H9 (cell line): ENCODE measurements around the gene AFAP1L1. TPM values are rescaled to one million over a fixed set of nuclear protein-coding genes. Genes with fewer than 3 reads are reported as not detected.

Source experiments
- DNase-seq: peaks from one replicate; pipeline ENCODE4 v3.0.0-alpha.2; 2017
- H2AFZ ChIP-seq: one replicate; pipeline ENCODE4 v1.6.1; 2013; ENCODE audit warnings: mild to moderate bottlenecking, low read length, control low read depth, moderate library complexity
- H2AK5ac ChIP-seq: 2 replicates; pipeline ENCODE4 v1.6.1; 2013; ENCODE audit warnings: low read length, control low read depth, mixed read lengths; ENCODE audit not compliant: insufficient read length
- H2BK120ac ChIP-seq: one replicate; pipeline ENCODE4 v1.6.1; 2013; ENCODE audit warnings: low read depth, mild to moderate bottlenecking, low read length, control low read depth, inconsistent platforms; ENCODE audit not compliant: poor library complexity, severe bottlenecking
- H2BK12ac ChIP-seq: 2 replicates; pipeline ENCODE4 v1.6.1; 2013; ENCODE audit warnings: low read length, control low read depth, mixed read lengths, low read depth; ENCODE audit not compliant: insufficient read length
- H2BK15ac ChIP-seq: 2 replicates; pipeline ENCODE4 v1.6.1; 2013; ENCODE audit warnings: low read depth, low read length, control low read depth
- H2BK20ac ChIP-seq: one replicate; pipeline ENCODE4 v1.6.1; 2013; ENCODE audit warnings: low read depth, mild to moderate bottlenecking, low read length, control low read depth, inconsistent platforms; ENCODE audit not compliant: poor library complexity, severe bottlenecking
- H2BK5ac ChIP-seq: 2 replicates; pipeline ENCODE4 v1.6.1; 2013; ENCODE audit warnings: low read length, control low read depth, mixed read lengths; ENCODE audit not compliant: insufficient read length
- H3K14ac ChIP-seq: 2 replicates; pipeline ENCODE4 v1.6.1; 2013; ENCODE audit warnings: low read length, control low read depth; ENCODE audit not compliant: insufficient read depth
- H3K18ac ChIP-seq: 2 replicates; pipeline ENCODE4 v1.6.1; 2013; ENCODE audit warnings: low read depth, mild to moderate bottlenecking, mixed read lengths, low read length, control low read depth; ENCODE audit not compliant: insufficient read length
- H3K23ac ChIP-seq: 2 replicates; pipeline ENCODE4 v1.6.1; 2013; ENCODE audit warnings: low read length, control low read depth, mixed read lengths, low read depth; ENCODE audit not compliant: insufficient read length
- H3K23me2 ChIP-seq: 2 replicates; pipeline ENCODE4 v1.6.1; 2013; ENCODE audit warnings: low read depth, mild to moderate bottlenecking, mixed read lengths, low read length, control low read depth; ENCODE audit not compliant: insufficient read length, poor library complexity, severe bottlenecking
- H3K27ac ChIP-seq: 2 replicates; pipeline ENCODE4 v1.5.1; 2013; ENCODE audit warnings: low read length, control low read depth, mixed read lengths, low read depth; ENCODE audit not compliant: insufficient read length
- H3K27me3 ChIP-seq: 2 replicates; pipeline ENCODE4 v1.6.1; 2013; ENCODE audit warnings: low read length, control low read depth, inconsistent platforms; ENCODE audit not compliant: insufficient read depth
- H3K4ac ChIP-seq: 2 replicates; pipeline ENCODE4 v1.6.1; 2013; ENCODE audit warnings: low read depth, mild to moderate bottlenecking, control low read depth, inconsistent platforms, low read length, moderate library complexity
- H3K4me1 ChIP-seq: 2 replicates; pipeline ENCODE4 v1.6.1; 2013; ENCODE audit warnings: low read length, control low read depth, inconsistent platforms; ENCODE audit not compliant: insufficient read depth
- H3K4me2 ChIP-seq: 2 replicates; pipeline ENCODE4 v1.6.1; 2013; ENCODE audit warnings: low read length, control low read depth, mixed read lengths; ENCODE audit not compliant: insufficient read length, insufficient read depth
- H3K56ac ChIP-seq: 2 replicates; pipeline ENCODE4 v1.6.1; 2013; ENCODE audit warnings: low read depth, mild to moderate bottlenecking, mixed read lengths, low read length, control low read depth; ENCODE audit not compliant: insufficient read length
- H3K79me1 ChIP-seq: 2 replicates; pipeline ENCODE4 v1.6.1; 2013; ENCODE audit warnings: low read depth, mild to moderate bottlenecking, moderate library complexity, low read length, control low read depth, inconsistent platforms; ENCODE audit not compliant: insufficient read depth, poor library complexity, severe bottlenecking
- H3K79me2 ChIP-seq: 2 replicates; pipeline ENCODE4 v1.6.1; 2013; ENCODE audit warnings: low read length, control low read depth, inconsistent platforms; ENCODE audit not compliant: insufficient read depth
- H3K9ac ChIP-seq: 2 replicates; pipeline ENCODE4 v1.6.1; 2013; ENCODE audit warnings: low read length, control low read depth, mixed read lengths; ENCODE audit not compliant: insufficient read length; ENCODE audit errors: extremely low read depth
- H3K9me3 ChIP-seq: one replicate; pipeline ENCODE4 v1.6.1; 2013; ENCODE audit warnings: low read depth, low read length, inconsistent platforms; ENCODE audit not compliant: control insufficient read depth
- H3T11ph ChIP-seq: one replicate; pipeline ENCODE4 v1.6.1; 2013; ENCODE audit warnings: mild to moderate bottlenecking, low read length, control low read depth, inconsistent platforms
- H4K20me1 ChIP-seq: one replicate; pipeline ENCODE4 v1.6.1; 2013; ENCODE audit not compliant: control insufficient read depth, insufficient read length, insufficient read depth
- H4K5ac ChIP-seq: 2 replicates; pipeline ENCODE4 v1.6.1; 2013; ENCODE audit warnings: low read depth, mild to moderate bottlenecking, mixed read lengths, low read length, control low read depth; ENCODE audit not compliant: insufficient read length
- H4K8ac ChIP-seq: replicated peaks from 2 replicates; pipeline ENCODE4 v1.6.1; 2013; ENCODE audit warnings: low read length, control low read depth, mixed read lengths, low read depth; ENCODE audit not compliant: insufficient read length
- H4K91ac ChIP-seq: 2 replicates; pipeline ENCODE4 v1.6.1; 2013; ENCODE audit warnings: low read depth, mild to moderate bottlenecking, moderate library complexity, mixed read lengths, low read length, control low read depth; ENCODE audit not compliant: insufficient read length
- H3K27ac Mint-ChIP-seq, 3 experiments: 2 replicates in 2 of 3; 3 replicates in 1 of 3; pipeline ENCODE4 v1.8.0; 2020 to 2021; ENCODE audit warnings: mixed read lengths in 3 of 3, mild to moderate bottlenecking in 1 of 3, moderate library complexity in 1 of 3
- H3K27me3 Mint-ChIP-seq: 2 replicates; pipeline ENCODE4 v1.8.0; 2021; ENCODE audit warnings: low read depth, mild to moderate bottlenecking, moderate library complexity, mixed read lengths
- H3K36me3 Mint-ChIP-seq, 3 experiments: 2 replicates in 2 of 3; 3 replicates in 1 of 3; pipeline ENCODE4 v1.8.0; 2020 to 2021; ENCODE audit warnings: low read depth in 3 of 3, mixed read lengths in 3 of 3; ENCODE audit not compliant: insufficient read depth in 1 of 3
- H3K4me1 Mint-ChIP-seq, 2 experiments: 2 replicates each; pipeline ENCODE4 v1.8.0; 2020; ENCODE audit warnings: mixed read lengths in 2 of 2
- H3K4me3 Mint-ChIP-seq, 2 experiments: 2 replicates in 1 of 2; 3 replicates in 1 of 2; pipeline ENCODE4 v1.8.0; 2020 to 2021; ENCODE audit warnings: mild to moderate bottlenecking in 2 of 2, mixed read lengths in 2 of 2, moderate library complexity in 1 of 2
- H3K9me3 Mint-ChIP-seq, 2 experiments: 2 replicates in 1 of 2; 3 replicates in 1 of 2; pipeline ENCODE4 v1.8.0; 2020; ENCODE audit warnings: mild to moderate bottlenecking in 2 of 2, mixed read lengths in 2 of 2, moderate library complexity in 1 of 2
- CTCF ChIP-seq: fragments of 200-600 bp; sonication (generic); conservative IDR thresholded peaks from 3 replicates; pipeline ENCODE4 v1.8.0; 2021; ENCODE audit warnings: antibody characterized with exemption, mild to moderate bottlenecking
- WGBS: extraction: QIAGEN DNeasy Blood & Tissue Kit; methylation state at CpG from one replicate; pipeline ENCODE4 v1.1.7; 2013; ENCODE audit warnings: missing lambda C conversion rate, low lambda C conversion rate, mixed read lengths; ENCODE audit not compliant: insufficient read length; ENCODE audit errors: extremely low coverage; 5-methylcytosine and 5-hydroxymethylcytosine counted together
- total RNA-seq: library from RNA; stranded (reverse); gene quantifications from 2 replicates; pipeline ENCODE4 v1.2.1, GENCODE V29; 2021

The AFAP1L1 gene
- total RNA-seq, 1 experiment from 2014 or later: 1.8 TPM

- TF ChIP-seq CTCF: no peak
- Histone ChIP-seq H3K27me3 (no peaks in the 10 kb centered on the region), H3K14ac (no peak overlapping the region), H3K56ac (no peak overlapping the region), H2BK20ac (no peak overlapping the region), H3K79me1 (no peaks in the 10 kb centered on the region), H2AK5ac (no peak overlapping the region), H4K20me1 (no peaks in the 10 kb centered on the region), H2BK15ac (no peak overlapping the region), H3K27ac (no peak overlapping the region), H3K79me2 (no peaks in the 10 kb centered on the region), H2AFZ (no peak overlapping the region), H2BK120ac (no peak overlapping the region), H4K8ac (no peak overlapping the region), H4K91ac (no peak overlapping the region), H3T11ph (no peak overlapping the region), H3K4ac (no peak overlapping the region), H3K4me2 (peak overlapping the region; percentile 75), H2BK12ac (no peak overlapping the region), H3K23ac (no peak overlapping the region), H4K5ac (no peak overlapping the region), H3K18ac (no peak overlapping the region), H3K23me2 (peaks cover 4% of the 10 kb centered on the region), H2BK5ac (no peak overlapping the region), H3K9me3 (no peaks in the 10 kb centered on the region), H3K4me1 (no peaks in the 10 kb centered on the region; the same call in 1 of the 2 replicates), H3K9ac (no peak overlapping the region)
- peaks cover 3 to 22% (median 11%) of the 10 kb centered on the region in 3 experiments; a peak in 6 of 7 replicates for H3K36me3 Mint-ChIP-seq
- no peak for DNase-seq
- H3K9me3 Mint-ChIP-seq: no peaks in the 10 kb centered on the region
- peak overlapping the region; percentile 93 to 97 for H3K4me3 Mint-ChIP-seq
- H3K4me1 Mint-ChIP-seq: peaks cover 18% of the 10 kb centered on the region in 2 experiments
- no peak overlapping the region for H3K27ac Mint-ChIP-seq
- no CpG with 5 or more reads among the region's 8 CpGs for WGBS
- peaks cover 4% of the 10 kb centered on the region; the same call in 1 of the 2 replicates for H3K27me3 Mint-ChIP-seq
These were observed 87.3 kb downstream of the AFAP1L1 start for GRCh38 chr5:149358868-149359495.
